HCT116 (cell line): ENCODE results near the gene KCNH5. TPM values are rescaled to one million over a fixed set of nuclear protein-coding genes. Genes with fewer than 3 reads are reported as not detected.

Experiments
- ATAC-seq: fragments of 200-7000 bp; cut with Tn5 transposase; 2 replicates; pipeline ENCODE4 v1.9.1; 2020; ENCODE audit warnings: mild to moderate bottlenecking, moderate library complexity
- BruUV-seq: library from RNA; stranded (reverse); fragments of 400-500 nt; replicated peaks from 2 replicates; lab custom pipeline; 2021; lab: Mats Ljungman, UMichigan
- CTCF ChIA-PET: fragments of 300-600 bp; sonication (Branson Sonifier 250); formaldehyde crosslinking; loops from one replicate; lab custom pipeline; 2021; ENCODE audit warnings: antibody characterized with exemption; lab: Charles Lee
- POLR2A ChIA-PET: fragments of 300-600, 350-600 bp; sonication (Branson Sonifier 250); formaldehyde crosslinking; loops from one replicate; lab custom pipeline; 2021; ENCODE audit warnings: antibody characterized with exemption; lab: Charles Lee
- RAD21 ChIA-PET, 2 experiments: fragments of 300-600 bp; sonication (Branson Sonifier 250); formaldehyde crosslinking; loops; one replicate each; lab custom pipeline; 2023; ENCODE audit warnings: low total read pairs in 2 of 2; ENCODE audit not compliant: uncharacterized antibody in 2 of 2, unreplicated experiment in 2 of 2, low non-redundant PET in 1 of 2; lab: Charles Lee
- DNase-seq: peaks from one replicate; pipeline ENCODE4 v3.0.0-alpha.2; 2010; ENCODE audit warnings: low read depth, low spot score
- H2AFZ ChIP-seq: fragments of 200-600 bp; shearing (Covaris generic), sonication (generic); 2 replicates; pipeline ENCODE4 v1.6.1; 2017; ENCODE audit warnings: low read depth, mixed run types, mixed read lengths, antibody characterized with exemption, low read length; ENCODE audit not compliant: poor library complexity, severe bottlenecking
- H3K27ac ChIP-seq: 2 replicates; pipeline ENCODE4 v1.5.1; 2012; ENCODE audit warnings: low read depth, low read length
- H3K27me3 ChIP-seq: fragments of 200-600 bp; sonication (generic); 2 replicates; pipeline ENCODE4 v1.6.1; 2016; ENCODE audit warnings: mixed run types, low read length, mixed read lengths; ENCODE audit not compliant: insufficient read depth
- H3K36me3 ChIP-seq, 2 experiments: fragments of 200-500 bp in 1 of 2; fragments of 200-600 bp in 1 of 2; sonication (Bioruptor generic) in 1 of 2; sonication (generic) in 1 of 2; 2 replicates each; pipeline versions ENCODE4 v1.5.1 to v1.6.1; 2014 to 2016; ENCODE audit warnings: low read length in 2 of 2, inconsistent platforms in 1 of 2, mixed read lengths in 1 of 2, mixed run types in 1 of 2; ENCODE audit not compliant: insufficient read depth in 2 of 2, control insufficient read depth in 1 of 2
- H3K4me1 ChIP-seq, 2 experiments: fragments of 200-600 bp in 1 of 2; sonication (generic) in 1 of 2; 2 replicates each; pipeline versions ENCODE4 v1.5.1 to v1.6.1; 2012 to 2017; ENCODE audit warnings: low read length in 2 of 2, inconsistent platforms in 1 of 2, mild to moderate bottlenecking in 1 of 2, mixed read lengths in 1 of 2, mixed run types in 1 of 2, moderate library complexity in 1 of 2; ENCODE audit not compliant: insufficient read depth in 2 of 2, control insufficient read depth in 1 of 2
- H3K4me2 ChIP-seq: fragments of 200-600 bp; sonication (generic); 2 replicates; pipeline ENCODE4 v1.6.1; 2017; ENCODE audit warnings: mixed run types, low read length, mixed read lengths
- H3K4me3 ChIP-seq, 2 experiments: fragments of 200-600 bp in 1 of 2; sonication (generic) in 1 of 2; replicated peaks in 1 of 2; 2 replicates each; pipeline ENCODE4 v1.5.1; 2011 to 2016; ENCODE audit warnings: low read length in 2 of 2, control low read depth in 1 of 2, low read depth in 1 of 2, mild to moderate bottlenecking in 1 of 2, mixed read lengths in 1 of 2, mixed run types in 1 of 2
- H3K79me2 ChIP-seq: fragments of 200-600 bp; sonication (generic); 2 replicates; pipeline ENCODE4 v1.6.1; 2017; ENCODE audit warnings: mild to moderate bottlenecking, mixed run types, low read length, moderate library complexity, mixed read lengths; ENCODE audit not compliant: insufficient read depth
- H3K9ac ChIP-seq: fragments of 200-600 bp; sonication (generic); 2 replicates; pipeline ENCODE4 v1.6.1; 2016; ENCODE audit warnings: low read length, mixed read lengths
- H3K9me2 ChIP-seq: fragments of 200-600 bp; sonication (generic), shearing (Covaris generic); 2 replicates; pipeline ENCODE4 v1.6.1; 2017; ENCODE audit warnings: mixed run types, mild to moderate bottlenecking, moderate library complexity; ENCODE audit not compliant: insufficient read depth
- H3K9me3 ChIP-seq, 2 experiments: fragments of 200-500 bp in 1 of 2; fragments of 200-600 bp in 1 of 2; sonication (Bioruptor generic) in 1 of 2; sonication (generic) in 1 of 2; 2 replicates each; pipeline ENCODE4 v1.6.1; 2014 to 2017; ENCODE audit warnings: low read length in 2 of 2, mixed read lengths in 2 of 2, inconsistent platforms in 1 of 2, low read depth in 1 of 2, mild to moderate bottlenecking in 1 of 2, mixed run types in 1 of 2, moderate library complexity in 1 of 2; ENCODE audit not compliant: control insufficient read depth in 1 of 2, insufficient read depth in 1 of 2
- H4K20me1 ChIP-seq: fragments of 200-600 bp; sonication (generic), shearing (Covaris generic); 2 replicates; pipeline ENCODE4 v1.6.1; 2017; ENCODE audit warnings: mixed run types, mild to moderate bottlenecking, moderate library complexity; ENCODE audit not compliant: insufficient read depth
- CTCF ChIP-seq, 3 experiments: fragments of 200-600 bp in 1 of 3; sonication (generic) in 1 of 3; IDR thresholded peaks in 2 of 3; conservative IDR thresholded peaks in 1 of 3; 2 replicates each; pipeline ENCODE4 v1.5.1; 2012 to 2017; ENCODE audit warnings: low read depth in 2 of 3, low read length in 2 of 3, antibody characterized with exemption in 1 of 3, borderline replicate concordance in 1 of 3, control low read depth in 1 of 3, mild to moderate bottlenecking in 1 of 3, mixed read lengths in 1 of 3, mixed run types in 1 of 3, moderate library complexity in 1 of 3; ENCODE audit not compliant: insufficient read depth in 1 of 3
- EZH2phosphoT487 ChIP-seq: fragments of 200-600 bp; IDR thresholded peaks from 2 replicates; pipeline ENCODE4 v1.6.1; 2018; ENCODE audit warnings: antibody characterized with exemption, borderline replicate concordance
- RAD21 ChIP-seq: IDR thresholded peaks from 2 replicates; pipeline ENCODE4 v1.6.1; 2012; ENCODE audit warnings: low read depth, mild to moderate bottlenecking
- SRF ChIP-seq: IDR thresholded peaks from 2 replicates; pipeline ENCODE4 v1.6.1; 2012; ENCODE audit warnings: low read depth
- TCF7L2 ChIP-seq: IDR thresholded peaks from 2 replicates; pipeline ENCODE4 v1.7.0; 2011; ENCODE audit warnings: borderline replicate concordance, inconsistent platforms; ENCODE audit not compliant: insufficient read depth, insufficient read length; ENCODE audit errors: extremely low read depth
- YY1 ChIP-seq: IDR thresholded peaks from 2 replicates; pipeline ENCODE4 v1.6.1; 2011; ENCODE audit warnings: low read length, low read depth, moderate library complexity, mild to moderate bottlenecking; ENCODE audit not compliant: insufficient replicate concordance; ENCODE audit errors: extremely low read depth
- intact Hi-C: fragments of 100-400 bp; cut with micrococcal nuclease; formaldehyde crosslinking; loops from 2 replicates; pipeline ENCODE4 v1.10.0; 2022
- total RNA-seq: library from RNA; stranded (reverse); gene quantifications from one replicate; pipeline ENCODE4 v1.2.1, GENCODE V29; 2021; ENCODE audit not compliant: unreplicated experiment
- TF ChIP-seq, protein P1 (sequence below): IDR thresholded peaks from 2 replicates; pipeline ENCODE4 v1.6.1; 2012; ENCODE audit warnings: low read depth

Gene KCNH5
- total RNA-seq, 1 experiment from 2014 or later = not detected

GRCh38 chr14:62743118-62743517 lies 302.1 kb downstream of the KCNH5 start:
- no peak overlapping the region for H3K4me2 ChIP-seq
- intact Hi-C loops = no loop called here
- H3K9me2 ChIP-seq = no peaks in the 10 kb centered on the region
- TF ChIP-seq CTCF (IDR thresholded peaks at IDR 0.05 in 2 of 3, conservative IDR thresholded peaks at IDR 0.05 in 1 of 3; ENCODE audit: borderline replicate concordance in 1 of 3, insufficient read depth in 1 of 3, low read depth in 2 of 3, low read length in 2 of 3) (no peak), SRF (no peak), EZH2phosphoT487 (no peak), YY1 (no peak), RAD21 (no peak), TCF7L2 (no peak)
- TF ChIP-seq, protein P1, sequence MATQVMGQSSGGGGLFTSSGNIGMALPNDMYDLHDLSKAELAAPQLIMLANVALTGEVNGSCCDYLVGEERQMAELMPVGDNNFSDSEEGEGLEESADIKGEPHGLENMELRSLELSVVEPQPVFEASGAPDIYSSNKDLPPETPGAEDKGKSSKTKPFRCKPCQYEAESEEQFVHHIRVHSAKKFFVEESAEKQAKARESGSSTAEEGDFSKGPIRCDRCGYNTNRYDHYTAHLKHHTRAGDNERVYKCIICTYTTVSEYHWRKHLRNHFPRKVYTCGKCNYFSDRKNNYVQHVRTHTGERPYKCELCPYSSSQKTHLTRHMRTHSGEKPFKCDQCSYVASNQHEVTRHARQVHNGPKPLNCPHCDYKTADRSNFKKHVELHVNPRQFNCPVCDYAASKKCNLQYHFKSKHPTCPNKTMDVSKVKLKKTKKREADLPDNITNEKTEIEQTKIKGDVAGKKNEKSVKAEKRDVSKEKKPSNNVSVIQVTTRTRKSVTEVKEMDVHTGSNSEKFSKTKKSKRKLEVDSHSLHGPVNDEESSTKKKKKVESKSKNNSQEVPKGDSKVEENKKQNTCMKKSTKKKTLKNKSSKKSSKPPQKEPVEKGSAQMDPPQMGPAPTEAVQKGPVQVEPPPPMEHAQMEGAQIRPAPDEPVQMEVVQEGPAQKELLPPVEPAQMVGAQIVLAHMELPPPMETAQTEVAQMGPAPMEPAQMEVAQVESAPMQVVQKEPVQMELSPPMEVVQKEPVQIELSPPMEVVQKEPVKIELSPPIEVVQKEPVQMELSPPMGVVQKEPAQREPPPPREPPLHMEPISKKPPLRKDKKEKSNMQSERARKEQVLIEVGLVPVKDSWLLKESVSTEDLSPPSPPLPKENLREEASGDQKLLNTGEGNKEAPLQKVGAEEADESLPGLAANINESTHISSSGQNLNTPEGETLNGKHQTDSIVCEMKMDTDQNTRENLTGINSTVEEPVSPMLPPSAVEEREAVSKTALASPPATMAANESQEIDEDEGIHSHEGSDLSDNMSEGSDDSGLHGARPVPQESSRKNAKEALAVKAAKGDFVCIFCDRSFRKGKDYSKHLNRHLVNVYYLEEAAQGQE = no peak
- no peak for DNase-seq
- H4K20me1 ChIP-seq = no peaks in the 10 kb centered on the region
- BruUV-seq = no TSS peak
- ATAC-seq = no peak
- H3K4me3 ChIP-seq = no peak overlapping the region
- RAD21 ChIA-PET = no interaction called here
- H3K9ac ChIP-seq = no peak overlapping the region
- H3K79me2 ChIP-seq = no peaks in the 10 kb centered on the region
- H3K36me3 ChIP-seq = no peaks in the 10 kb centered on the region
- POLR2A ChIA-PET = no interaction called here
- no peak overlapping the region for H3K27ac ChIP-seq
- CTCF ChIA-PET = no interaction called here
- H3K27me3 ChIP-seq = no peaks in the 10 kb centered on the region
- H2AFZ ChIP-seq = no peak overlapping the region
- peaks cover 9 to 16% of the 10 kb centered on the region in 2 experiments; a peak in 2 of 4 replicates for H3K9me3 ChIP-seq
- no peaks in the 10 kb centered on the region for H3K4me1 ChIP-seq
